Dendritic cell treated with granulocyte-macrophage colony-stimulating factor and Interleukin-4, amounts not matched to agents 40 ng/mL and 50 ng/mL, for 4 days (primary cell): ENCODE measurements around the gene RHOT2.

Experiments used
- H3K27ac Mint-ChIP-seq: one replicate; pipeline ENCODE4 v1.8.0; 2022; ENCODE audit warnings: mild to moderate bottlenecking, mixed read lengths
- H3K27me3 Mint-ChIP-seq: one replicate; pipeline ENCODE4 v1.8.0; 2022; ENCODE audit warnings: mild to moderate bottlenecking, mixed read lengths
- H3K36me3 Mint-ChIP-seq: one replicate; pipeline ENCODE4 v1.8.0; 2022; ENCODE audit warnings: low read depth, mixed read lengths
- H3K4me1 Mint-ChIP-seq: one replicate; pipeline ENCODE4 v1.8.0; 2022; ENCODE audit warnings: low read depth, mixed read lengths
- H3K4me3 Mint-ChIP-seq: one replicate; pipeline ENCODE4 v1.8.0; 2022; ENCODE audit warnings: mild to moderate bottlenecking, moderate library complexity, mixed read lengths
- H3K9me3 Mint-ChIP-seq: one replicate; pipeline ENCODE4 v1.8.0; 2022; ENCODE audit warnings: mixed read lengths
- intact Hi-C: fragments of 100-400 bp; cut with micrococcal nuclease; formaldehyde crosslinking; loops from one replicate; pipeline ENCODE4 v1.15.0; 2022

RHOT2 gene

GRCh38 chr16:662095-662494 lies 5.8 kb upstream of the RHOT2 start:
- H3K36me3 Mint-ChIP-seq, result peaks cover 21% of the 10 kb centered on the region
- H3K4me1 Mint-ChIP-seq, result peaks cover 18% of the 10 kb centered on the region
- H3K9me3 Mint-ChIP-seq, result no peaks in the 10 kb centered on the region
- no peaks in the 10 kb centered on the region for H3K27me3 Mint-ChIP-seq
- H3K4me3 Mint-ChIP-seq, result no peak overlapping the region
- no peak overlapping the region for H3K27ac Mint-ChIP-seq
- intact Hi-C loops, result no loop called here

DNA sequence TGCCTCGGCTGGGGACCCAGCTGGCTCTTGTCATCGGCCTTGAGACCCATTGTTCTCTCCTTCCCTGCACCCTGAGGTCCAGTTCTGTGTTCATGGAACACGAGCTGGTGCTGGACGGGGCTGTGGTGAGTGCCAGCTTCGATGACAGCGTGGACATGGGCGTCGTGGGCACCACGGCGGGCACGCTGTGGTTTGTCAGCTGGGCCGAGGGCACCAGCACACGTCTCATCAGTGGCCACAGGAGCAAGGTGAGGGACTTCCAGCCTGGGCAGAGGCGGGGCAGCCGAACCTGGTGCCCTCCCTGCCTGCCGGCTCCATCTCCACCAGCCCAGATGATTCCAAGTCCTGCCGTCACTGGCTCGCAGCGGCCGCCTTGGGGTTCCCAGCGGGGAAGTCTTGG lies 5.3 kb upstream of the RHOT2 start:
- Mint-ChIP-seq H3K27me3 (no peaks in the 10 kb centered on the region), H3K9me3 (no peaks in the 10 kb centered on the region), H3K4me3 (no peak overlapping the region), H3K4me1 (peaks cover 20% of the 10 kb centered on the region), H3K27ac (no peak overlapping the region), H3K36me3 (peaks cover 21% of the 10 kb centered on the region)
- intact Hi-C loops, result no loop called here

GRCh38 chr16:666572-666971 lies 1.4 kb upstream of the RHOT2 start:
- no peak overlapping the region for H3K27ac Mint-ChIP-seq

GRCh38 chr16:667113-667779 lies 686 bp upstream of the RHOT2 start:
- Mint-ChIP-seq H3K27ac (peak overlapping the region; percentile 84), H3K36me3 (peaks cover 43% of the 10 kb centered on the region), H3K4me1 (peaks cover 16% of the 10 kb centered on the region), H3K27me3 (no peaks in the 10 kb centered on the region), H3K9me3 (no peaks in the 10 kb centered on the region), H3K4me3 (no peak overlapping the region)
- intact Hi-C loops, result loop anchor here (1.0 kb wide), 1 partner anchor 88 kb away; no protein-coding TSS in a partner anchor

More at GRCh38 chr16:666572-666971, 1.4 kb upstream of the RHOT2 start:
- Mint-ChIP-seq H3K36me3 (peaks cover 36% of the 10 kb centered on the region), H3K9me3 (no peaks in the 10 kb centered on the region), H3K27me3 (no peaks in the 10 kb centered on the region), H3K4me1 (peaks cover 19% of the 10 kb centered on the region), H3K4me3 (no peak overlapping the region)
- intact Hi-C loops, result no loop called here

DNA sequence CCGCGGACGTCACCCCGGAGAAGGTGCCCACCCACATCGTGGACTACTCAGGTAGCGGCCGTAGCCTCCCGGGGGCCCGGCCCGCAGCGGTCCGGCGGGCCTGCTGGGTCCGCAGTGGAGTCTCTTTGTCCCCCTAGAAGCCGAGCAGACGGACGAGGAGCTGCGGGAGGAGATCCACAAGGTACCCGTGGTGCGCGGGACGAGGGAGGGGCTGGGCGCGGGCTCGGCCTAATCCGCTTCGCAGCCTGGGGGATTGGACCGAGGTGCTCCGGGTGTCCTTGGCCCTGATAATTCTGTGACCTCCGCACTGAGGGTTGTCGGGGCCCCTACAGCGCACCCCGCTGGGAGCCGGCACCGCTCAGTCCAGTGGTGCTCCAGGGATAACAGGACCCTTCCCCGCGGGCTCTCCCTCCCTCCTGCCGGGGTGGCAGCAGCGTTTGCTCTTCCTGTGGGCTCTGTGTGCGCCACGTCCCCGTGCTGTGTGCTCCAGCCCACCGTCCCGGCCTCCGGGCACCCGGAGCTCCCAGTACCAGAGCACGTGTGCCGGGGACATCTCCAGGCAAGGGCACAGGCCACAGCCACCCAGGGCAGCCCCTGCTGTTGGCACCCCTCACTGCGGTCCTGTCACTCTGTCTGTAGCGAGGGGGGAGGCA lies 713 bp downstream of the RHOT2 start:
- peaks cover 50% of the 10 kb centered on the region for H3K36me3 Mint-ChIP-seq
- no peaks in the 10 kb centered on the region for H3K27me3 Mint-ChIP-seq
- peak overlapping the region; percentile 84 for H3K27ac Mint-ChIP-seq
- H3K4me1 Mint-ChIP-seq, result peaks cover 16% of the 10 kb centered on the region
- H3K9me3 Mint-ChIP-seq, result no peaks in the 10 kb centered on the region
- H3K4me3 Mint-ChIP-seq, result peak overlapping the region; percentile 82
- intact Hi-C loops, result no loop called here

DNA sequence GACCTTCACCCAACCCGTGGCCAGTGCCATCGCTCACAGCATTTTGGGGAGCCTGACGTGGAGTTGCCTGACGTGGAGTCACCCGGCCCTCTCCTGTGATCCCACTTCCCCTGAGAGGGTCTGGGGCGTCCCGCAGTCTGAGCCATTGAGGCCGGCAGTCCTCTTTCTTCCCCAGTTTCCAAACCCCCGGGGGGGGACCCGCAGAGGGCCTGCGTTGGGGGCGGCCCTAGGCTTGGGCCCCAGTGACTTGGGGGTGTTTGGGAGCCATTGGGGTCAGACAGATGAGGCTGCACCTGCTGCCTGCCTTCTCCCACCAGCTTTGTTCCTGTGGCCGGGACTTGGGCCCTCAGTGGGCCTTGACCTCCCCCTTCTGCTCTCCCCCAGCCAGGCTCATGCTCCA lies 1.7 kb downstream of the RHOT2 start:
- H3K27ac Mint-ChIP-seq, result no peak overlapping the region

DNA sequence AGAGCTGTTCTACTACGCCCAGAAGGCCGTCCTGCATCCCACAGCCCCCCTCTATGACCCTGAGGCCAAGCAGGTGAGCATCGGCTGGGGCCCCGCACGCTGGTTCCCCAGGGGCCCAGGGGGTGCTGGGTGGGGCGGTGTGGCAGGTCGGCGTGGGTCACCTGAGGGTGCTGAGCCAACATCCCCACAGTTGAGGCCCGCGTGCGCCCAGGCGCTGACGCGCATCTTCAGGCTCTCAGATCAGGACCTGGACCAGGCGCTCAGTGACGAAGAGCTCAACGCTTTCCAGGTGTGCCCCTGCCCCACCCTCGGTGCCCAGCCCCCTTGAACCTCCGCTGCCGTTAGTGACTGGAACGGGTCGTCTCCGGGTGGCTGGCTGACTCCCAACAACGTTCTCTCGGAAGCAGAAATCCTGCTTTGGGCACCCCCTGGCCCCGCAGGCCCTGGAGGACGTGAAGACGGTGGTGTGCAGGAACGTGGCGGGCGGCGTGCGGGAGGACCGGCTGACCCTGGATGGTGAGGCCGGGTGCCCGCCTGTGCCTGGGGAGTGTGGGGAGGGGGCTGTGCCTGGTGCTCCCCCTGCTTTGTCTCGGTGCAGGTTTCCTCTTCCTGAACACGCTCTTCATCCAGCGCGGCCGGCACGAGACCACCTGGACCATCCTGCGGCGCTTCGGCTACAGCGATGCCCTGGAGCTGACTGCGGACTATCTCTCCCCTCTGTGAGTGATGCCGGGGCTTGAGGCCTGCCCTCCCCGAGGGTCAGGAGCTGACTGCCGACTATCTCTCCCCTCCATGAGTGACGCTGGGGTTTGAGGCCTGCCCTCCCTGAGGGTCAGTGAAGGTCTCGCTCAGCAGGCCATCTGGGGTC lies 2.8 kb downstream of the RHOT2 start:
- intact Hi-C loops, result no loop called here
- no peak overlapping the region for H3K27ac Mint-ChIP-seq
- no peak overlapping the region for H3K4me3 Mint-ChIP-seq
- peaks cover 30% of the 10 kb centered on the region for H3K4me1 Mint-ChIP-seq
- H3K27me3 Mint-ChIP-seq, result peaks cover 13% of the 10 kb centered on the region
- no peaks in the 10 kb centered on the region for H3K9me3 Mint-ChIP-seq
- H3K36me3 Mint-ChIP-seq, result peaks cover 65% of the 10 kb centered on the region

More for the DNA sequence above, 1.7 kb downstream of the RHOT2 start:
- no peaks in the 10 kb centered on the region for H3K9me3 Mint-ChIP-seq
- H3K4me3 Mint-ChIP-seq, result no peak overlapping the region
- intact Hi-C loops, result no loop called here
- H3K36me3 Mint-ChIP-seq, result peaks cover 61% of the 10 kb centered on the region
- peaks cover 3% of the 10 kb centered on the region for H3K27me3 Mint-ChIP-seq
- H3K4me1 Mint-ChIP-seq, result peaks cover 23% of the 10 kb centered on the region

- H3K4me3 Mint-ChIP-seq, result no peak overlapping the region
- H3K36me3 Mint-ChIP-seq, result peaks cover 65% of the 10 kb centered on the region
- no peaks in the 10 kb centered on the region for H3K9me3 Mint-ChIP-seq
- intact Hi-C loops, result no loop called here
- H3K4me1 Mint-ChIP-seq, result peaks cover 30% of the 10 kb centered on the region
- H3K27me3 Mint-ChIP-seq, result peaks cover 21% of the 10 kb centered on the region
- H3K27ac Mint-ChIP-seq, result no peak overlapping the region
Observed at GRCh38 chr16:671353-672131, 3.6 kb downstream of the RHOT2 start.

GRCh38 chr16:672371-672770 lies 4.4 kb downstream of the RHOT2 start:
- H3K4me3 Mint-ChIP-seq, result no peak overlapping the region
- H3K4me1 Mint-ChIP-seq, result peaks cover 30% of the 10 kb centered on the region
- peaks cover 65% of the 10 kb centered on the region for H3K36me3 Mint-ChIP-seq
- intact Hi-C loops, result no loop called here
- H3K9me3 Mint-ChIP-seq, result no peaks in the 10 kb centered on the region
- peaks cover 29% of the 10 kb centered on the region for H3K27me3 Mint-ChIP-seq
- H3K27ac Mint-ChIP-seq, result no peak overlapping the region

GRCh38 chr16:672851-673250 lies 4.9 kb downstream of the RHOT2 start:
- H3K36me3 Mint-ChIP-seq, result peaks cover 65% of the 10 kb centered on the region
- peaks cover 33% of the 10 kb centered on the region for H3K27me3 Mint-ChIP-seq
- no peak overlapping the region for H3K4me3 Mint-ChIP-seq
- H3K27ac Mint-ChIP-seq, result no peak overlapping the region
- H3K9me3 Mint-ChIP-seq, result no peaks in the 10 kb centered on the region
- peaks cover 26% of the 10 kb centered on the region for H3K4me1 Mint-ChIP-seq
- intact Hi-C loops, result no loop called here

GRCh38 chr16:673399-673991 lies 5.6 kb downstream of the RHOT2 start:
- Mint-ChIP-seq H3K27ac (no peak overlapping the region), H3K4me3 (no peak overlapping the region), H3K36me3 (peaks cover 65% of the 10 kb centered on the region), H3K9me3 (no peaks in the 10 kb centered on the region), H3K27me3 (peaks cover 38% of the 10 kb centered on the region), H3K4me1 (peaks cover 25% of the 10 kb centered on the region)
- intact Hi-C loops, result no loop called here

DNA sequence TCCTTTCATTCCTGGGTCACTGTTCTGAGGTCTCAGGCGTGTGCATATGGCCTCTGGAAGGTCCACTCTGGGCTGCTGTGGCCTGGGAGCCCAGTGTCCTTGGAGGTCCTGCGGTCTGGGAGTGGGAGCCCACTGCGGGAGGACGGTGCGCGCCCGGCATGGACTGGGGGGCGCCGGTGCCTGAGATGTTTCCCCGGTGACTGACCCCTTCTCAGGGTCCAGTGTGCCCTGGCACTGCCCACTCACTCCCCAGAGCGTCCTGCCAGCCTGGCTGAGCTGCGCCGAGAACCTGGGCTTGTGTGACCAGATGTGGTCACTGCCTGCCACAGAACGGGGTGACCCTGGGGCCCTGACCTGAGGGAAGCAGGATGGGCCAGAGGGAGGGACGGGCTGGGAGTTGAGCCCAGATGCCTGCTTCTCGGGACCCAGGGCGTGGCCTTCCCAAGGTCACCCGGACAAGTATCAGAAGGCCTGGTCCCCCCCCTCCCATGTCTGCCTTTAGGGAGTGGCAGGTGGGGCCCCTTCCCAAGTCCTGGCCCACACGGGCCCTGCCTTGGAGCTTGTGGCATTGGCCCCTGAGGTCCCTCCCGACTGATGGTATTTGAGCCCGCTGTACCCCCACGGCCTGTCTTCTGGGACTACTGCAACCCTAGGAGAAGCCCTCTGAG lies 6.4 kb downstream of the RHOT2 start:
- peak overlapping the region; percentile 10 for H3K27ac Mint-ChIP-seq
- intact Hi-C loops, result no loop called here
- H3K36me3 Mint-ChIP-seq, result peaks cover 57% of the 10 kb centered on the region
- peaks cover 25% of the 10 kb centered on the region for H3K4me1 Mint-ChIP-seq
- H3K9me3 Mint-ChIP-seq, result no peaks in the 10 kb centered on the region
- peaks cover 38% of the 10 kb centered on the region for H3K27me3 Mint-ChIP-seq
- H3K4me3 Mint-ChIP-seq, result no peak overlapping the region
